Activated naive CD4-positive, alpha-beta T cell treated with anti-CD3 and anti-CD28 coated beads, Interleukin-2, amount 10 ng/mL, durations not matched to agents 7 days and 5 days (primary cell): Measurements from ENCODE around the gene KCNK18.

Source experiments
- CTCF ChIA-PET: fragments of 350-600 bp; sonication (Branson Sonifier 250); formaldehyde crosslinking; loops from one replicate; lab custom pipeline; 2021; ENCODE audit warnings: antibody characterized with exemption; lab: Charles Lee
- DNase-seq: peaks from one replicate; pipeline ENCODE4 v3.0.0-alpha.2; 2020
- H3K27ac Mint-ChIP-seq: one replicate; pipeline ENCODE4 v1.8.0; 2021; ENCODE audit warnings: mild to moderate bottlenecking, moderate library complexity, mixed read lengths
- H3K27me3 Mint-ChIP-seq: one replicate; pipeline ENCODE4 v1.8.0; 2021; ENCODE audit warnings: mild to moderate bottlenecking, mixed read lengths
- H3K36me3 Mint-ChIP-seq: one replicate; pipeline ENCODE4 v1.8.0; 2021; ENCODE audit warnings: mixed read lengths
- H3K4me1 Mint-ChIP-seq: one replicate; pipeline ENCODE4 v1.8.0; 2021; ENCODE audit warnings: mixed read lengths
- H3K4me3 Mint-ChIP-seq: one replicate; pipeline ENCODE4 v1.8.0; 2021; ENCODE audit warnings: mild to moderate bottlenecking, moderate library complexity, mixed read lengths
- H3K9me3 Mint-ChIP-seq: one replicate; pipeline ENCODE4 v1.8.0; 2021; ENCODE audit warnings: mixed read lengths

The KCNK18 gene

DNA sequence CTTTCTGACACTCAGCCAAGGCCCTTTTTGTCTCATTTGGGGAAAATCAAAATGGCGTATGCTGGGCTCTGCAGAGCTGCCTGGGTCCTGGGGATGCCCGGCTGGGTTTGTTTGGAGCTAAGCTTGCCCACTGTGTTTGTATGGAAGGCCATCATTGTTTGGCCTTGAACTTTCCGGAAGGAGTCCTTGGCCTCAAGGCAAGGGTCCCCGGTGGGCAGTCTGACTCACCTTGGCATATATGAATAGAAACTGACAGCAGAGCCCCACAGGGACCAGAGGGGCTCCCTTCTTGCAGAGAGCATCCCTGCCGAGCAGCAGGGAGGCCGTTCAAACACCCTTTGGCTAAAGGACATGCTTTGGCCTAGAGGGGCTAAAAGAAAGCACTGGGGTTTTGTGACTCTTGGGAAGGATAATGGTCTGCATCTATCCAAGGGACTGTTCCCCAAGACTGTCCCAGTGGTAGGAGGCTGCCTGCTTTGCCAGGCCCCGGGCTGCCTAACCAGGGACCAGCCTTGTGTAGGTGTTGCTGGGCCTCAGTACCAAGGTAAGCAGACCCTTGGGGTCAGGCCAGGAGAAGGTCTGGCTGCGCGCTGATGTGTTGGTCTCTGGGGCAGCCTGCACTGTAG, 58.7 kb downstream of the KCNK18 start:
- peaks cover 13% of the 10 kb centered on the region for H3K27me3 Mint-ChIP-seq

GRCh38 chr10:117256910-117257309, 59.6 kb downstream of the KCNK18 start:
- Mint-ChIP-seq H3K4me3 (no peak overlapping the region), H3K36me3 (no peaks in the 10 kb centered on the region), H3K4me1 (no peaks in the 10 kb centered on the region)

More for the DNA sequence above, 58.7 kb downstream of the KCNK18 start:
- H3K36me3 Mint-ChIP-seq, result no peaks in the 10 kb centered on the region
- H3K4me1 Mint-ChIP-seq, result no peaks in the 10 kb centered on the region
- no peaks in the 10 kb centered on the region for H3K9me3 Mint-ChIP-seq
- DNase-seq, result no peak
- H3K27ac Mint-ChIP-seq, result no peak overlapping the region
- H3K4me3 Mint-ChIP-seq, result no peak overlapping the region
- CTCF ChIA-PET, result no interaction called here

DNA sequence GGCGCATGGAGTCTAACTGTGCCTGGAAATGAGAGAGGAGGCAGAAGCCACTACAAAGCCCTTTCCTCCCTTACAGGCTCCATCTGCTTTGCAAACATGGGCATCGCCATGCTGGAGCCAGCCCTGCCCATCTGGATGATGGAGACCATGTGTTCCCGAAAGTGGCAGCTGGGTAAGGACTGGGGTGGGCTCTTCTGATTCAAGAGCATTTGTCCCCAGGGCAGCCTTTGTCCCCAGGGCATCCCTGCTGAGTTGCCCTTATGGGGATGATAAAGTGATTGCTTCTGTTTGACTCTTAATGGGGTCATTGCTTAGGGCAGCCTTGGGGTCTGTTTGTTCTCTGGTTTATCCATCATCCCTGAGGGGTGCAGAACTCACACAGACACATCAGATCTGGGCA, 60.4 kb downstream of the KCNK18 start:
- H3K27ac Mint-ChIP-seq, result no peak overlapping the region
- CTCF ChIA-PET, result no interaction called here
- no peaks in the 10 kb centered on the region for H3K36me3 Mint-ChIP-seq
- peaks cover 27% of the 10 kb centered on the region for H3K27me3 Mint-ChIP-seq
- no peak for DNase-seq
- H3K9me3 Mint-ChIP-seq, result no peaks in the 10 kb centered on the region
- no peaks in the 10 kb centered on the region for H3K4me1 Mint-ChIP-seq
- no peak overlapping the region for H3K4me3 Mint-ChIP-seq

More at GRCh38 chr10:117256910-117257309, 59.6 kb downstream of the KCNK18 start:
- Mint-ChIP-seq H3K27me3 (peaks cover 21% of the 10 kb centered on the region), H3K9me3 (no peaks in the 10 kb centered on the region), H3K27ac (no peak overlapping the region)
- DNase-seq, result no peak
- CTCF ChIA-PET, result no interaction called here

- Mint-ChIP-seq H3K27ac (no peak overlapping the region), H3K27me3 (peaks cover 31% of the 10 kb centered on the region), H3K4me1 (no peaks in the 10 kb centered on the region), H3K4me3 (no peak overlapping the region), H3K9me3 (no peaks in the 10 kb centered on the region), H3K36me3 (no peaks in the 10 kb centered on the region)
- CTCF ChIA-PET, result no interaction called here
- DNase-seq, result no peak
These were observed 62.0 kb downstream of the KCNK18 start for GRCh38 chr10:117259279-117259678.
